Activated T-cell treated with anti-CD3 and anti-CD28 coated beads for 4 hours (primary cell): ENCODE data around the gene TNK1.
A peak's percentile ranks its signal among the peaks of the same experiment; 100 is the strongest.
"Not testable (repeated sequence)": the region's sequence is repeated elsewhere in the genome, so short reads cannot be mapped to it uniquely, and the experiment has no call there.

Source experiments
- DNase-seq: peaks from one replicate; pipeline ENCODE4 v3.0.0-alpha.2; 2020

Gene TNK1

GRCh38 chr17:7380855-7381683 is at the start of gene TNK1:
Gene TNK1, plus strand, starts transcription at chr17:7381089. Its CDS starts 1,838 bp downstream, at chr17:7382927.
- no peak for DNase-seq

- no peak for DNase-seq
Measured at GRCh38 chr17:7332111-7332510, 48.8 kb upstream of the TNK1 start.

- DNase-seq, result not testable (repeated sequence)
Measured at GRCh38 chr17:7332600-7333069, 48.3 kb upstream of the TNK1 start.

- no peak for DNase-seq
Measured at GRCh38 chr17:7334938-7335538, 45.9 kb upstream of the TNK1 start.

- DNase-seq, result not testable (repeated sequence)
Measured at GRCh38 chr17:7335765-7336164, 45.1 kb upstream of the TNK1 start.

- peak; percentile 79 for DNase-seq
Measured at GRCh38 chr17:7336240-7337175, 44.4 kb upstream of the TNK1 start, which contains the start of gene ACAP1. Gene ACAP1, plus strand, starts transcription at chr17:7336529. Its CDS starts 206 bp downstream, at chr17:7336735.

DNA sequence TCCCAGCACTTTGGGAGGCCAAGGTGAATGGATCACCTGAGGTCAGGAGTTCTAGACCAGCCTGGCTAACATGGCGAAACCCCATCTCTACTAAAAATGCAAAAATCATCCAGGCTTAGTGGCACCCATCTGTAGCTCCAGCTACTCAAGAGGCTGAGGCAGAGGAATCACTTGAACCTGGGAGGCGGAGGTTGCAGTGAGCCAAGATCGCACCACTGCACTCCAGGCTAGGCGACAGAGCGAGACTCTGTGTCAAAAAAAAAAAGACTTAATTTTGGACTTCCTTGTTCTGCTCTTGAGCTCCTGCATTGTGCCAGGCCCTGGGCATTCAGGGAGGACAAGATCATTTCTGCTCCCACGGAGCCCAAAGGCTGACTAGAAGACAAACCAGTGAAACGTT is 43.3 kb upstream of the TNK1 start:
- DNase-seq, result not testable (repeated sequence)

GRCh38 chr17:7340179-7340578 is 40.7 kb upstream of the TNK1 start:
- DNase-seq, result no peak

DNA sequence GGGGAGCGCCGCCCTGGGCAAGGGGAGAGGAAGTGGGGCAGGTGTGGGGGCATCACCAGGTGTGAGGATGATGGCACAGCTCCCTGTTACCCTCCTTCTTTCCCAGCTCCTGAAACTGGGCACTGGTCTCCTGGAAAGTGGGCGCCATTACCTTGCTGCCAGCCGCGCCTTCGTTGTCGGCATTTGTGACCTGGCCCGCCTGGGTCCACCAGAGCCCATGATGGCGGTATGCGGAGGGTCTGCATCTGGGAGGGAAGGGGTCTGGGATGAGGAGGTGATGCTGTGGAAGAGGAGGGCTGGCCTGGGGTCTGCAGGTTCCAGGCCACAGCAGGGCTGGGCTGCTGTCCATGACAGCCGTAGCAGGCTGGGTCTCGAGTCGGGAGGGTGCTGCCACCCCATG is 39.0 kb upstream of the TNK1 start:
- no peak for DNase-seq

DNA sequence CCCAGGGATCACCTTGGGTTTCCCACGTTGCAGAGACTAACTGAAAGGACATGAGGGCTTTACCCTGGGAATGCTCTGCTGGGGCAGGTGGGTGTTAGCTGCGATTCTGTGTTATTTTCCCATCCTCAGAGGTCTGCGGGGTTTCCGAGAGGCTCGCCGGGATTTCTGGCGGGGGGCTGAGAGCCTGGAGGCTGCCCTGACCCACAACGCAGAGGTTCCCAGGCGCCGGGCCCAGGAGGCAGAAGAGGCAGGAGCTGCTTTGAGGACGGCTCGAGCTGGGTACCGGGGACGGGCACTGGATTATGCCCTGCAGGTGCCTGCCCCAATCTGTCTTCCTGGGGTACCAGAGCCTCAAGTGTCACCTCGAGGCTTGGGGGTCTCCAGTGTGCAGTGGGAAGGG is 37.6 kb upstream of the TNK1 start:
- DNase-seq, result no peak

- DNase-seq, result no peak
Measured at GRCh38 chr17:7346761-7347614, 33.9 kb upstream of the TNK1 start.

GRCh38 chr17:7347630-7348477 is 33.0 kb upstream of the TNK1 start:
- no peak for DNase-seq

GRCh38 chr17:7348478-7349242 is 32.2 kb upstream of the TNK1 start:
- no peak for DNase-seq

DNA sequence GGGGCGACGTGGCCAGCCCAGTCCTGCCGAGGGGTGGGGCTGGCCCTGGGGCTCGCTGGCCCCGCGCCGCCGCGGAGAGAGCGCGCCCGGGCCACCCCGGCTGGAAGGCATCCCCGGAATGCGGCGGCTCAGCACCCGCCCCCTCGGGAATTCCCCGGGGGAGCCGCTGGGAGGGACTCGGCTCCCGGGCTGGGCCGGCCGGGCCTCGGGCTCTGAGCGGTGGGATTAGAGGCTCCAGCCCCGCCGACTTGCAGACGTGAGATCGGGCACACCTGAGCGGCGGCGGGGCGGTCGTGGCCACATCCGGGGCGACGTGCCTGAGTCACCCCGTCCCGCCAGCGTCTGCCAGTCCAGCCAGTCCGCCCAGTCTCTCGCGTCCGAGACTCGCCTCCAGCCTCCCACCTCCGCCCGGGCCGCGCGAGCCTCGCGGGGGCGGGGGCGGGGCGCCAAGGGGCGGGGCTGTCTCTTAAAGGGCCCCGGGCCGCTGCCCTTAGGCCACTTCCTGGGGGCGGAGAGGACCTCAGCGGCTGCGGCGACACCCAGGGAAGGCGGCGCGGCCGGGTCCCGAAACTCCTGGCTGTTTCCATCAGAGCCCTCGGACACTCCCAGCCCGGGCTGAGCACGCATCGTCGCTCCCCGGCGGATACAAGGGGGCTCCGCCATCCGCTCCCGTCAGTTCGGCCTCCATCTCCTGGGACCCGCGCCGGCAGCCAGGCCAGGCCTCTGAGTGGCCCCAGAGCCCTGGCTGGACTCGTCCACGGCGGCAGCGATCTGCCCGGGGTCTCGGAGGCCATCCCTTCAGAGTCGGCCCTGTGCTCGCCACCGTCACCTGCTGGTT is 29.0 kb upstream of the TNK1 start, which contains the start of gene KCTD11:
Gene KCTD11 (plus strand): TSS at position 498 of the 838 bp plus-strand sequence.
- DNase-seq, result peak; percentile 56

DNA sequence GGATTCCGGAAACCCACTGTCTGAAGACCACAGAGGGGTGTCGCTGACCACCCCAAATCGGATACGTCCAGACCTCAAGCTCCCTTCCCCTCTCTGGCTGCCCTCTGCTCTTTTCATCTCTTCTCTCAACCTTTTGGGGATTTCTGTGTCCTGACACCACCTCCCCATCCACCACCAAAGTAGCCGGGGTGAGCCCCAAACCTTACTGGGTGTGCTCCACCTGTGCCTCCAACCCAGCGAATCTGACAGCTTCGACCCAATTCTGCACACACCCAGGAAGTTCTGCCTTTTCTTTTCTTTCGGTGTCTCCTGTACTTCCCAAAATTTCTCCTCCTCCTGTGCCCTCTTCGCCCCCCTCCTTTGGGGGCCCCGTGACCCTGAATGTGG is 28.4 kb upstream of the TNK1 start:
- no peak for DNase-seq

- no peak for DNase-seq
Measured at GRCh38 chr17:7352910-7353635, 27.8 kb upstream of the TNK1 start.

- no peak for DNase-seq
Measured at GRCh38 chr17:7354262-7354843, 26.5 kb upstream of the TNK1 start.

DNA sequence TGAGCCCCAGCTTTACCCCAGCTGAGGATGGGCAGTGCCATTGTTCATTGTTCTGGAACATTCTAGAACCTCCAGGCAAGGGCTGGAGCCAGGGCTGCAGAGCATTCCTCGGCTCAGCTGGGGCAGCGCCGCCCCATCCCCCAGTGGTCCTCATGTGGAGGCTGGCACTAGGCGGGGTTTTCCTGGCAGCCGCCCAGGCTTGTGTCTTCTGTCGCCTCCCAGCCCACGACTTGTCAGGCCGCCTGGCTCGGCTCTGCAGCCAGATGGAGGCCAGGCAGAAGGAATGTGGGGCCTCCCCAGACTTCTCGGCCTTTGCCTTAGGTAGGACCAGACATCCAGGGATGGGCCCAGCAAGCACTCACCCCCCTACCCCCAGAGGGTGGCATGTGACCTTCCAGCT is 25.8 kb upstream of the TNK1 start, which contains the start of gene TMEM95:
Gene TMEM95 (plus strand): TSS at position 104 of the 400 bp plus-strand sequence. CDS start 49 bp downstream, at position 153.
- DNase-seq, result no peak
